Osteoblast (primary cell): Measurements from ENCODE around the gene LCOR. TPM values are rescaled to one million over a fixed set of nuclear protein-coding genes. Genes with fewer than 3 reads are reported as not detected.

Experiments
- DNase-seq: peaks from one replicate; pipeline ENCODE4 v3.0.0; 2011; ENCODE audit warnings: low spot score, mixed read lengths; ENCODE audit not compliant: insufficient read length; ENCODE audit errors: missing footprints
- H2AFZ ChIP-seq: 2 replicates; pipeline ENCODE4 v1.6.0; 2011; ENCODE audit warnings: mild to moderate bottlenecking, low read length
- H3K27ac ChIP-seq: 2 replicates; pipeline ENCODE4 v1.5.1; 2011; ENCODE audit warnings: mild to moderate bottlenecking, low read depth, low read length, moderate library complexity
- H3K27me3 ChIP-seq: 2 replicates; pipeline ENCODE4 v1.6.0; 2012; ENCODE audit warnings: mild to moderate bottlenecking, control low read depth, inconsistent platforms, low read length, moderate library complexity; ENCODE audit not compliant: insufficient read depth
- H3K36me3 ChIP-seq: 2 replicates; pipeline ENCODE4 v1.5.1; 2011; ENCODE audit warnings: mild to moderate bottlenecking, low read length, control low read depth, moderate library complexity; ENCODE audit not compliant: insufficient read depth
- H3K4me1 ChIP-seq: 2 replicates; pipeline ENCODE4 v1.5.1; 2011; ENCODE audit warnings: mild to moderate bottlenecking, low read length, control low read depth, moderate library complexity; ENCODE audit not compliant: insufficient read depth
- H3K4me2 ChIP-seq: 2 replicates; pipeline ENCODE4 v1.6.0; 2011; ENCODE audit warnings: mild to moderate bottlenecking, low read length; ENCODE audit not compliant: insufficient read depth
- H3K4me3 ChIP-seq: fragments of 200-600 bp; sonication (generic); 3 replicates; pipeline ENCODE4 v1.5.1; 2012; ENCODE audit warnings: mild to moderate bottlenecking, low read length, inconsistent platforms; ENCODE audit not compliant: insufficient read depth
- H3K79me2 ChIP-seq: 2 replicates; pipeline ENCODE4 v1.6.0; 2012; ENCODE audit warnings: mild to moderate bottlenecking, low read length, control low read depth, inconsistent platforms; ENCODE audit not compliant: insufficient read depth
- H3K9me3 ChIP-seq: 2 replicates; pipeline ENCODE4 v1.5.1; 2011; ENCODE audit warnings: low read depth, low read length, control low read depth
- H4K20me1 ChIP-seq: 2 replicates; pipeline ENCODE4 v1.6.0; 2012; ENCODE audit warnings: mild to moderate bottlenecking, low read length, control low read depth; ENCODE audit not compliant: insufficient read depth
- CTCF ChIP-seq: IDR thresholded peaks from 2 replicates; pipeline ENCODE4 v1.5.1; 2011; ENCODE audit warnings: mild to moderate bottlenecking, low read depth, low read length, moderate library complexity; ENCODE audit errors: extremely low read depth
- total RNA-seq: library from RNA; depleted of rRNA; stranded (reverse); fragments of >200 nt; gene quantifications from 2 replicates; pipeline ENCODE4 v1.2.3, GENCODE V29; 2012

LCOR gene
- total RNA-seq, 1 donor = 19.2 TPM

DNA sequence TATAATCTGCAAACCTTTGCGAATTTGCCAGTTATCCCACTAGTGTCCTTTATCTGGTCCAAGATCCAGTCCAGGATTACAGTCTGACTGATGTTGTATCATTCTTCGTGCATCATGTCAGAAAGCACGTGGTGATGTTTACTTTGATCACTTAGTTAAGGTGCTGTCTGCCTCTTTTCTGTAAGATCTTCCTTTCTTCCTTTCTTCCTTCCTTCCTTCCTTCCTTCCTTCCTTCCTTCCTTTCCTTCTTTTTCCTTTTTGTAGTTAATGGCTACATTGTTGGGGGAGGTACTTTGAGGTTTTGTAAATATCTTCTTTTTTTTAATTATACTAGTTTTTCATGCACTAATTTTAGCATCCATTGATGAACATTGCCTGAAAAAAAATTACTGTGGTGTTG is 80.3 kb downstream of the LCOR start:
- no peak overlapping the region for H2AFZ ChIP-seq
- DNase-seq = no peak
- no peaks in the 10 kb centered on the region for H3K27me3 ChIP-seq
- peaks cover 8% of the 10 kb centered on the region for H3K36me3 ChIP-seq
- no peaks in the 10 kb centered on the region for H3K4me1 ChIP-seq
- peaks cover 4% of the 10 kb centered on the region for H4K20me1 ChIP-seq
- TF ChIP-seq CTCF = no peak
- H3K27ac ChIP-seq = no peak overlapping the region
- H3K79me2 ChIP-seq = peaks cover 75% of the 10 kb centered on the region
- H3K4me2 ChIP-seq = no peak overlapping the region
- H3K4me3 ChIP-seq = no peak overlapping the region
- no peaks in the 10 kb centered on the region for H3K9me3 ChIP-seq

DNA sequence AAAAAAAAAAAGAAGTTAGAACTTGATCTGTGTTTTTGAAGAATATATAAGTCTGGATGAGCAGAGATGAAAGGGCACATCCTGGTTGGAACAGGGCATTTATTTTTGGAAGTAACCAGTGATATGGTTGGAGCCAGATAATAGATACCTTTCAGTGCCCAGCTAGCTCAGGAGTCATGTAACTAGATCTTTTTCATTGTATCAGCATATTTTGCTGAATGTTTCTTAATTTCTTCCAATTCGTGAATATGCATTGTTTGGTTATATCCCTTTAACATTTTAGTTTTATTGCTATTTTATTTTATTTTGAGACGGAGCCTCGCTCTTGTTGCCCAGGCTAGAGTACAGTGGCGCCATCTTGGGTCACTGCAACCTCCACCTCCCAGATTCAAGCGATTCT is 81.8 kb downstream of the LCOR start:
- peaks cover 78% of the 10 kb centered on the region for H3K79me2 ChIP-seq
- no peaks in the 10 kb centered on the region for H3K9me3 ChIP-seq
- H3K4me3 ChIP-seq = no peak overlapping the region
- H3K4me1 ChIP-seq = no peaks in the 10 kb centered on the region
- no peak overlapping the region for H3K27ac ChIP-seq
- no peak overlapping the region for H2AFZ ChIP-seq
- DNase-seq = no peak
- TF ChIP-seq CTCF = no peak
- H3K4me2 ChIP-seq = no peak overlapping the region
- H3K36me3 ChIP-seq = peaks cover 8% of the 10 kb centered on the region
- peaks cover 4% of the 10 kb centered on the region for H4K20me1 ChIP-seq
- no peaks in the 10 kb centered on the region for H3K27me3 ChIP-seq

DNA sequence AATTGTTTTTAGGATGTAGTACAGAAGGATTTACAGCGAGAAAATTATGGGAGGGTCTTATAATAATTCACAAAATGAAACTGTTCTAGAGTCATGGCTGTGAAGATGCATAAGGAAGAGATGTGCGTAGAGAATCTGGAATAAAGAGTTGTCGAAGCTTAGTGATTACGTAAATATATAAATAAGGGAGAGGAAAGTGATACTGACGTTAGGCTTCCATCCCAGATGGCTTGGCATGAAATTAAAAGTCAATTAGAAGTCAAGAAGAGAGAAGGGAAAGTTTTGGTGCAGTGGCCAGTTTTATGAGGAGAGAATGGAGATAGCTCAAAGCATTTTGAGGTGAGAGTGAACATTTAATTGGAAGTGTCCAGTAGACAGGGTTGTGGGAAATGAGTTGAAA is 85.5 kb downstream of the LCOR start:
- no peaks in the 10 kb centered on the region for H3K4me1 ChIP-seq
- no peak overlapping the region for H3K4me2 ChIP-seq
- H3K79me2 ChIP-seq = peaks cover 76% of the 10 kb centered on the region
- H3K27me3 ChIP-seq = no peaks in the 10 kb centered on the region
- H2AFZ ChIP-seq = no peak overlapping the region
- no peaks in the 10 kb centered on the region for H3K9me3 ChIP-seq
- no peak overlapping the region for H3K4me3 ChIP-seq
- TF ChIP-seq CTCF = no peak
- H4K20me1 ChIP-seq = no peaks in the 10 kb centered on the region
- H3K27ac ChIP-seq = no peak overlapping the region
- no peak for DNase-seq
- H3K36me3 ChIP-seq = peaks cover 8% of the 10 kb centered on the region

- DNase-seq = no peak
- Histone ChIP-seq H4K20me1 (peaks cover 3% of the 10 kb centered on the region), H2AFZ (no peak overlapping the region), H3K4me2 (no peak overlapping the region), H3K36me3 (peaks cover 8% of the 10 kb centered on the region), H3K27me3 (no peaks in the 10 kb centered on the region), H3K4me3 (no peak overlapping the region), H3K4me1 (no peaks in the 10 kb centered on the region), H3K9me3 (no peaks in the 10 kb centered on the region), H3K79me2 (peaks cover 76% of the 10 kb centered on the region), H3K27ac (no peak overlapping the region)
- TF ChIP-seq CTCF = no peak
These were observed 86.3 kb downstream of the LCOR start for GRCh38 chr10:96918214-96919002.
